Measurements from ENCODE around the gene EXOC3L4. TPM values are rescaled to one million over a fixed set of nuclear protein-coding genes. Genes with fewer than 3 reads are reported as not detected.

EXOC3L4 gene
- total and polyA plus RNA-seq, 2 of the 8 experiments (the other 6 are each of a cell fraction or from before 2014, with no cell fraction given), result 0.45 to 0.57 TPM

DNA sequence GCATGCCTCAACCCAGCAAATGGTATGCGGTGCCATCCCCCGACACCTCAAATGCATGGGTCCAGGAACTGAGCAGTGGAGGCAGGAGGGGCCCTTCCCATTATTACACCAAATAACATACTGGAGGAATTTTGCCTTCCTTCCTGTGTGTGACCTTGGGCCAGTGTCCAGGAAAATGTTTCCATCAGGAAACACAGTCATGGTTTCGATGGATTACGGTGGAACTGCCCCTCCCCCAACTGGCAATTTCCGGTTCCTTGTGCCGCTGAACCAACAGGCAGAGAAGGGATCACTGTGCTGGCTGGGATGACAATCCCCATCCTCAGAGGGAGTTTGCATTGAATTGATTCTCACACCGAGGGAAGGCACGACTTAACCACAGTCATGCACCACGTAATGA is 28.1 kb upstream of the EXOC3L4 start (continued):
- TF ChIP-seq SP1 (IDR thresholded peaks at IDR 0.05; ENCODE audit: low read depth, low read length) (no peak), POU5F1 (IDR thresholded peaks at IDR 0.05; ENCODE audit: low read depth, low read length) (no peak)
- TF ChIP-seq, protein P1, sequence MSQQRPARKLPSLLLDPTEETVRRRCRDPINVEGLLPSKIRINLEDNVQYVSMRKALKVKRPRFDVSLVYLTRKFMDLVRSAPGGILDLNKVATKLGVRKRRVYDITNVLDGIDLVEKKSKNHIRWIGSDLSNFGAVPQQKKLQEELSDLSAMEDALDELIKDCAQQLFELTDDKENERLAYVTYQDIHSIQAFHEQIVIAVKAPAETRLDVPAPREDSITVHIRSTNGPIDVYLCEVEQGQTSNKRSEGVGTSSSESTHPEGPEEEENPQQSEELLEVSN (IDR thresholded peaks at IDR 0.05), result no peak
- TF ChIP-seq, protein P2, sequence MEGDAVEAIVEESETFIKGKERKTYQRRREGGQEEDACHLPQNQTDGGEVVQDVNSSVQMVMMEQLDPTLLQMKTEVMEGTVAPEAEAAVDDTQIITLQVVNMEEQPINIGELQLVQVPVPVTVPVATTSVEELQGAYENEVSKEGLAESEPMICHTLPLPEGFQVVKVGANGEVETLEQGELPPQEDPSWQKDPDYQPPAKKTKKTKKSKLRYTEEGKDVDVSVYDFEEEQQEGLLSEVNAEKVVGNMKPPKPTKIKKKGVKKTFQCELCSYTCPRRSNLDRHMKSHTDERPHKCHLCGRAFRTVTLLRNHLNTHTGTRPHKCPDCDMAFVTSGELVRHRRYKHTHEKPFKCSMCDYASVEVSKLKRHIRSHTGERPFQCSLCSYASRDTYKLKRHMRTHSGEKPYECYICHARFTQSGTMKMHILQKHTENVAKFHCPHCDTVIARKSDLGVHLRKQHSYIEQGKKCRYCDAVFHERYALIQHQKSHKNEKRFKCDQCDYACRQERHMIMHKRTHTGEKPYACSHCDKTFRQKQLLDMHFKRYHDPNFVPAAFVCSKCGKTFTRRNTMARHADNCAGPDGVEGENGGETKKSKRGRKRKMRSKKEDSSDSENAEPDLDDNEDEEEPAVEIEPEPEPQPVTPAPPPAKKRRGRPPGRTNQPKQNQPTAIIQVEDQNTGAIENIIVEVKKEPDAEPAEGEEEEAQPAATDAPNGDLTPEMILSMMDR (IDR thresholded peaks at IDR 0.05; ENCODE audit: control extremely low read depth in 1 of 3, insufficient read depth in 1 of 3, low read depth in 1 of 3, low read length in 3 of 3), result no peak

All from H1 (cell line).